Measurements from ENCODE around the gene NRL.

GRCh38 chr14:24145219-24145618 is 30.5 kb upstream of the NRL start:
- no peak for TF ChIP-seq POLR2A (IDR thresholded peaks at IDR 0.05; ENCODE audit: low read depth, low read length)
- TF ChIP-seq MAX (IDR thresholded peaks at IDR 0.05; ENCODE audit: insufficient read depth, insufficient read length) = no peak
- no peak for TF ChIP-seq FOS (IDR thresholded peaks at IDR 0.05; ENCODE audit: borderline replicate concordance, insufficient read depth, low read length)
- TF ChIP-seq POLR2AphosphoS5 (IDR thresholded peaks at IDR 0.05; ENCODE audit: insufficient read depth, low read depth, low read length) = no peak
- TF ChIP-seq JUN (IDR thresholded peaks at IDR 0.05; ENCODE audit: borderline replicate concordance, insufficient read depth, insufficient read length, low read depth) = no peak
- TF ChIP-seq CTCF (IDR thresholded peaks at IDR 0.05; ENCODE audit: extremely low read depth in 1 of 2, insufficient read depth in 1 of 2, low read depth in 1 of 2, low read length in 2 of 2) = no peak
- no peak for TF ChIP-seq EZH2 (IDR thresholded peaks at IDR 0.05; ENCODE audit: borderline replicate concordance, low read depth, low read length, severe bottlenecking)

All from endothelial cell of umbilical vein (primary cell).